GM10266 (cell line): ENCODE measurements around the gene GAL3ST1.
"Not testable (repeated sequence)": the region's sequence is repeated elsewhere in the genome, so short reads cannot be mapped to it uniquely, and the experiment has no call there.

Source experiments
- DNase-seq: peaks from one replicate; pipeline ENCODE4 v3.0.0; 2012; ENCODE audit errors: extremely low spot score
- TF ChIP-seq, protein P1 (sequence below): IDR thresholded peaks from 2 replicates; pipeline ENCODE4 v1.5.1; 2012; ENCODE audit warnings: mild to moderate bottlenecking, low read depth; ENCODE audit not compliant: control insufficient read depth, insufficient read depth; ENCODE audit errors: missing control alignments

GAL3ST1 gene

DNA sequence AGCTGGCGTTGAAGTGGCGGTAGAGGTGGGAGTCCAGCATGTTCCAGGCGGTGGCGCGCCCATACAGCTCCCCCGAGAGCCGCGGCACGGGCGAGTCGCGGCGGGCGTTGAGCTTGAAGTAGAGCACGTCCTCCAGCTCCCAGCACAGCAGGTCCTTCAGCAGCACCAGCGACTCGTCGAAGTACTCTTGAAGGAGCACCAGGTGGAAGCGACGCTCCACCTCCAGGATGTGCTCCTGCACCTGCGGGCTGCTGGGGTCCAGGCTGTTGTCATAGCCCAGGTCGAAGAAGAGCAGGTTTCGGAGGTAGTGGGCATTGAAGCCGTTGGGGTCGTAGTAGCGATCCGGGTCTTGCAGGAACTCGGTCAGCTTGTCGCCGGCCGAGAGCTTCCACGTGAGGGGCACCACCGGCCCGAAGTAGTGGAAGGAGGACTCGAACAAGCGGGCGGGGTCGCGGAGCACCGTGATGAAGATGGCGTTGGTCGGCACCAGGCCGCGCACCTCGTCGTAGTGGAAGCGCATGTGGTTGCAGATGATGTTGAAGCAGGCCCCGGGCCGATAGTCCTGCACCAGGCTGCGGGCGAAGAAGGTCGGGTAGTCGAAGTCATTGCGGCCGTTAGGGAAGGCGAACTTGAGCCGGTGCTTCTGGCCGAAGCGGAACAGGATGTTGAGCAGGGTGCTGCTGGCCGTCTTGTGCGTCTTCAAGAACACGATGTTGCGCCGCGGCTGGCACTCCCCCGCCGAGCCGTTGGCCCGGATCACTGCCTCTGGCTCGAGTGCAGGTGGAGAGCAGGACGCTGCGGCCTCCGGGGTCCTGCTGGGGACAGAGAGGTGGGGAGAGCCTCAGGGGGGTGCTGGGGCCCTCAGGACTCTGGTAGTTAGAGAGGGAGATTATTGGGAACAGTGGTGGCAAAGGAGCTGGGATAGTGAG, 18.9 kb downstream of the GAL3ST1 start:
- no peak for DNase-seq
- TF ChIP-seq, protein P1, sequence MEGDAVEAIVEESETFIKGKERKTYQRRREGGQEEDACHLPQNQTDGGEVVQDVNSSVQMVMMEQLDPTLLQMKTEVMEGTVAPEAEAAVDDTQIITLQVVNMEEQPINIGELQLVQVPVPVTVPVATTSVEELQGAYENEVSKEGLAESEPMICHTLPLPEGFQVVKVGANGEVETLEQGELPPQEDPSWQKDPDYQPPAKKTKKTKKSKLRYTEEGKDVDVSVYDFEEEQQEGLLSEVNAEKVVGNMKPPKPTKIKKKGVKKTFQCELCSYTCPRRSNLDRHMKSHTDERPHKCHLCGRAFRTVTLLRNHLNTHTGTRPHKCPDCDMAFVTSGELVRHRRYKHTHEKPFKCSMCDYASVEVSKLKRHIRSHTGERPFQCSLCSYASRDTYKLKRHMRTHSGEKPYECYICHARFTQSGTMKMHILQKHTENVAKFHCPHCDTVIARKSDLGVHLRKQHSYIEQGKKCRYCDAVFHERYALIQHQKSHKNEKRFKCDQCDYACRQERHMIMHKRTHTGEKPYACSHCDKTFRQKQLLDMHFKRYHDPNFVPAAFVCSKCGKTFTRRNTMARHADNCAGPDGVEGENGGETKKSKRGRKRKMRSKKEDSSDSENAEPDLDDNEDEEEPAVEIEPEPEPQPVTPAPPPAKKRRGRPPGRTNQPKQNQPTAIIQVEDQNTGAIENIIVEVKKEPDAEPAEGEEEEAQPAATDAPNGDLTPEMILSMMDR: no peak

DNA sequence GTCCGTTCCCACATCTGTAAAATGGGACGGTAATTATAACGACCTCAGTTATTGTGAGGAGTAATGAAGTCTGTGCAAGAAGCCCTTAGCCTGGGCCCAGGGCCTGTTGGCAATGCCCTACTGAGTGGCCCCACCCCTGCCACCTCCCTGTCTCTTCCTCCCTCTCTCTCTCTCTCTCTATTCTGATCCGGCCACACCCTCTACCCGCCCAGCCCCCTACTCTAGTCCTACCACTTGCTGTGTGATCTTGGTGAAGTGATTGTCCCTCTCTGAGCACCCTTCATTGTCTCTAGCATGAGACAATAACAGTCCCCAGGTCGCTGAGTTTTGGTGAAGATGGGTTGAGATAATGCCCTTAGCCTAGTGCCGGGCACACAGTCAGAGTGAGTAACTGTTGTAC, 20.5 kb downstream of the GAL3ST1 start:
- no peak for DNase-seq
- TF ChIP-seq, protein P1: no peak

DNA sequence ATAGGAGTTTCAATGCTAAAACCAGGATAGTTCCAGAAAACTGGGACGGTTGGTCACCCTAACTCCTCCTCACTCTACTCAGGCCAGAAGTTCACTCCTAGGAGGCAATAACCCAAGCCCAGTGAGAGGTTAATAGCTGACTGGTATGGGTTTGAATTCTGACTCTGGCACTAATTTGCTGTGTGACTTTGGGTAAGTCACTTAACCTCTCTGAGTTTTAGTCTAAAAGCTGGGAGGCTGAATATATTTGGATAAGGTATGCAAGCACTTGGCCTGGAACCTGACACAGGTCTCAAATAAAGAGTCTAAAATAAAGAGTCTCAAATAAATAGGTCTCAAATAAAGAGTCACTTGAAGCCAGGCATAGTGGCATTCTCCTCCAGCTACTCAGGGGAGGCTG, 21.7 kb downstream of the GAL3ST1 start:
- no peak for DNase-seq
- TF ChIP-seq, protein P1: no peak

DNA sequence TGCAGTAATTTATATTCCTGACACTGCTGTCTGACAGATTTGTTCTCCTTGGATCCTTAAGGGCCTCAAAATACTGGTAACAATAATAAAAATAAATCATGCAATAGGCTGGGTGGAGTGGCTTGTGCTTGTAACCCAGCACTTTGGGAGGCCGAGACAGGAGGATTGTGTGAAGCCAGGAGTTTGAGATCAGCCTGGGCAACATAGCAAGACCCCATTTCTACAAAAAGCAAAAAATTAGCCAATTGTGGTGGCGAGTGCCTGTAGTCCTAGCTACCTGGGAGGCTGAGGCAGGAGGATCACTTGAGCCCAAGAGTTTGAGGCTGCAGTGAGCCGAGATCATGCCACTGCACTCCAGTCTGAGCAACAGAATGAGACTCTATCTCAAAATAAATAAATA, 22.7 kb downstream of the GAL3ST1 start:
- not testable (repeated sequence) for DNase-seq

DNA sequence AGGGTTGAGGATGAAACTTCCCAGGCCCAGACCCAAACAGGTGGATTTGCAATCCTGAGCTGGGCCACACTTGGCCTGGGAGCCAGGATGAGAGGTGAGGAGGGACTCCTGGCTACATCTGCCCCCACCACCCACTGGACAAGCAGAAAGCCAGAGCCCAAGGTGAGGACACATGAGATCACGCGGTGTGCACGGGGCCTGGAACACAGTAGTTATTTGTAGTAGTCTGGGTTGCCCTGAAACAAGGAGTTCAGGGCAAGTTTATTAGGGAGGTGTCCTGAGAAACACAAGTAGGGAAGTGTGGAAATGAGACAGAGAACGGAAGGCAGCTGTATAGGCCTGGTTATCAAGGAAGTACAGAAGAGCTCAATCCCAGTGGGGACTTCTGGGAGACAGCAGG, 27.3 kb downstream of the GAL3ST1 start:
- DNase-seq: no peak
- TF ChIP-seq, protein P1: no peak

DNA sequence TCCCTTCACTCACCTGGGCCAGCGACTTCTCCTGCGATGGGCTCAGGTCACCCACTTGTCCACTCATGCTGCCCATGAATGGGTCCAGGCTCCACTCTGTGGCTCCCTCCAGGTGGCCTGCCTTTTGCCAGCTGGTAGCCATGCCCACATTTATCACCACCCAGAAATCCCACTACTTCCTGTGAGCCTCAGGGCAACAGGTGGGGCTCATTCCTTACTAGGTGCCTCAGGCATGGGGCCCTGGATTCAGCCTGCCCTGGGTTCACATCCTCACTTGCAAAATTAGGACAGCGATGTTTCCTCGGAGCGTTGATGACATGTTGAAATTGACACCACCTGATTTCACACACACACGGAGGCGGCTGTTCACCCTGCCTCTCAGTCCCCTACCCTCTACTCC, 27.8 kb downstream of the GAL3ST1 start, which contains the start of gene SEC14L6:
Gene SEC14L6 (minus strand): TSS at position 126 of the 400 bp plus-strand sequence. CDS start 59 bp downstream, at position 67.
- no peak for DNase-seq
- TF ChIP-seq, protein P1: no peak

DNA sequence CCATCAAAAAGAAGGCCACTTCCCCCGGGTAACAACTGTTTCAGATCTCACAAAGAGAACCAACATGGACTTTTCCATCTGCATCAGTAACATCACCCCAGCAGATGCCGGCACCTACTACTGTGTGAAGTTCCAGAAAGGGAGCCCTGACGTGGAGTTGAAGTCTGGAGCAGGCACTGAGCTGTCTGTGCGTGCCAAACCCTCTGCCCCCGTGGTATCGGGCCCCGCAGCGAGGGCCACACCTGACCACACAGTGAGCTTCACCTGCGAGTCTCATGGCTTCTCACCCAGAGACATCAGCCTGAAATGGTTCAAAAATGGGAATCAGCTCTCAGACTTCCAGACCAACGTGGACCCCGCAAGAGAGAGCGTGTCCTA, 31.7 kb downstream of the GAL3ST1 start:
- TF ChIP-seq, protein P1: no peak
- no peak for DNase-seq
